Hepatocyte (in vitro differentiated cells): Measurements from ENCODE around the gene ZSCAN31.

Experiments
- EZH2 ChIP-seq: fragments of 200-600 bp; sonication (generic); IDR thresholded peaks from 2 replicates; pipeline ENCODE4 v1.6.1; 2016; ENCODE audit warnings: antibody characterized with exemption, mild to moderate bottlenecking, borderline replicate concordance
- EZH2phosphoT487 ChIP-seq: fragments of 200-600 bp; sonication (generic); IDR thresholded peaks from one replicate; pipeline ENCODE4 v1.6.1; 2018; ENCODE audit warnings: antibody characterized with exemption, mild to moderate bottlenecking, low read depth, moderate library complexity; ENCODE audit not compliant: unreplicated experiment, severe bottlenecking
- TF ChIP-seq, protein P1 (sequence below): fragments of 200-600 bp; sonication (generic); IDR thresholded peaks from 2 replicates; pipeline ENCODE4 v1.5.1; 2016; ENCODE audit warnings: antibody characterized with exemption, mild to moderate bottlenecking; ENCODE audit not compliant: poor library complexity

DNA sequence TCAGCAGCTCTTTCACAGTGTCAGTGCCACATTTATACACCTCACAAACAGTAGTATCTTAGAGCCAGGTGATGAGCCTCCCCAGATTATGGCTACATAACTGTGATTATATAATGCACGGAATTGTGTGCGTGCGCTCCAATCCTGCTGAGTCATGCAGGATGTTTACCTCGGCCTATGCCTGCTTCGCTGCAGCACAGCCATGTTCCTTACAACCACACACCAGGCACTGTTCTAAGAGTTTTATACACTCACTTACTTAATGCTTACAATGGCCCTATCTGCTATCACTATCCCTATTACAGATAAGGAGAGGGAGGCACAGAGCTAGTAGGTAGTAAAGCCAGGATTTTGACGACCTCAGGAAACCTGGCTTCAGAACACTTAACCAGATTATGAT lies 21.1 kb upstream of the ZSCAN31 start:
- TF ChIP-seq EZH2, result no peak
- TF ChIP-seq, protein P1, sequence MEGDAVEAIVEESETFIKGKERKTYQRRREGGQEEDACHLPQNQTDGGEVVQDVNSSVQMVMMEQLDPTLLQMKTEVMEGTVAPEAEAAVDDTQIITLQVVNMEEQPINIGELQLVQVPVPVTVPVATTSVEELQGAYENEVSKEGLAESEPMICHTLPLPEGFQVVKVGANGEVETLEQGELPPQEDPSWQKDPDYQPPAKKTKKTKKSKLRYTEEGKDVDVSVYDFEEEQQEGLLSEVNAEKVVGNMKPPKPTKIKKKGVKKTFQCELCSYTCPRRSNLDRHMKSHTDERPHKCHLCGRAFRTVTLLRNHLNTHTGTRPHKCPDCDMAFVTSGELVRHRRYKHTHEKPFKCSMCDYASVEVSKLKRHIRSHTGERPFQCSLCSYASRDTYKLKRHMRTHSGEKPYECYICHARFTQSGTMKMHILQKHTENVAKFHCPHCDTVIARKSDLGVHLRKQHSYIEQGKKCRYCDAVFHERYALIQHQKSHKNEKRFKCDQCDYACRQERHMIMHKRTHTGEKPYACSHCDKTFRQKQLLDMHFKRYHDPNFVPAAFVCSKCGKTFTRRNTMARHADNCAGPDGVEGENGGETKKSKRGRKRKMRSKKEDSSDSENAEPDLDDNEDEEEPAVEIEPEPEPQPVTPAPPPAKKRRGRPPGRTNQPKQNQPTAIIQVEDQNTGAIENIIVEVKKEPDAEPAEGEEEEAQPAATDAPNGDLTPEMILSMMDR, result no peak
- no peak for TF ChIP-seq EZH2phosphoT487
